Measurements from ENCODE around the gene SDR39U1. TPM values are rescaled to one million over a fixed set of nuclear protein-coding genes. Genes with fewer than 3 reads are reported as not detected.

SDR39U1 gene
- total RNA-seq, 1 experiment from 2014 or later = 61.8 TPM

DNA sequence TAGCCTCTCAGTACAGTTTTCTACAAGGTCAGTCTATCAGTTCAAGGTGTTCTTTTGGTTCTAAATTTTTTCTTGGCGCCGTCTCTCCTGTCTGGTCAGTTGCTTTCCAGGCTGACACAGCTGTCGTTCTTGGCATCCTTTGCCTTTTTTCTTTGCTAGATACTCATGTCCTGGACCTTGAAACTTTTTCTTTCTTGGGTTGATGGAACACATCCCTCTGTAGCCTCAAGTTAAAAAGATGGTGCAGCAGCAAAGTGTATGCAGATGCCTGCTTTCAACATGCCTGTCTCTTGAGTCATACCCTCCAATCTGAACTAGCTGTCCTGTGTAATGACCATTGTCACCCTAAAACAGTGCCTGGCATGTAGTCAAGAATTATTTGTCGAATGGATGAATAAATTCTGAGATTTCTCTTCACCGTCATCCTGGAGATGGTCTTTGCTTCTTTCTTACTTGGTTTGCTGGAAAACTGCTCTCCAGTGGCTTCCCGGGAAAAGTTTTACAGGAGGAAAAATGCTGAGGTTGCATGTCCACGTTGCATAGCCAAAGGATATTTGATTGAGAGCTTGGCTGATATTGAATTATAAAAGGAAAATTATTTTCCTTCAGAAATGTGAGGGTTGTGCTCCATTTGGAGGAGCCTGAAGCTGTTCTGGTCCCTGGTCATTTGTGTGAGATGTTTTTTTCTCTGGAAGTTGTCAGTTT lies 39.1 kb downstream of the SDR39U1 start:
- DNase-seq (ENCODE audit: low read depth, low spot score) = no peak

More for the DNA sequence above, 39.1 kb downstream of the SDR39U1 start:
- TF ChIP-seq YY1 (IDR thresholded peaks at IDR 0.05; ENCODE audit: extremely low read depth, insufficient replicate concordance, low read depth, low read length) (no peak), EZH2phosphoT487 (IDR thresholded peaks at IDR 0.05; ENCODE audit: borderline replicate concordance) (no peak), CTCF (IDR thresholded peaks at IDR 0.05 in 2 of 3, conservative IDR thresholded peaks at IDR 0.05 in 1 of 3; ENCODE audit: borderline replicate concordance in 1 of 3, insufficient read depth in 1 of 3, low read depth in 2 of 3, low read length in 2 of 3) (no peak)
- TF ChIP-seq, protein P1, sequence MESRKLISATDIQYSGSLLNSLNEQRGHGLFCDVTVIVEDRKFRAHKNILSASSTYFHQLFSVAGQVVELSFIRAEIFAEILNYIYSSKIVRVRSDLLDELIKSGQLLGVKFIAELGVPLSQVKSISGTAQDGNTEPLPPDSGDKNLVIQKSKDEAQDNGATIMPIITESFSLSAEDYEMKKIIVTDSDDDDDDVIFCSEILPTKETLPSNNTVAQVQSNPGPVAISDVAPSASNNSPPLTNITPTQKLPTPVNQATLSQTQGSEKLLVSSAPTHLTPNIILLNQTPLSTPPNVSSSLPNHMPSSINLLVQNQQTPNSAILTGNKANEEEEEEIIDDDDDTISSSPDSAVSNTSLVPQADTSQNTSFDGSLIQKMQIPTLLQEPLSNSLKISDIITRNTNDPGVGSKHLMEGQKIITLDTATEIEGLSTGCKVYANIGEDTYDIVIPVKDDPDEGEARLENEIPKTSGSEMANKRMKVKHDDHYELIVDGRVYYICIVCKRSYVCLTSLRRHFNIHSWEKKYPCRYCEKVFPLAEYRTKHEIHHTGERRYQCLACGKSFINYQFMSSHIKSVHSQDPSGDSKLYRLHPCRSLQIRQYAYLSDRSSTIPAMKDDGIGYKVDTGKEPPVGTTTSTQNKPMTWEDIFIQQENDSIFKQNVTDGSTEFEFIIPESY (IDR thresholded peaks at IDR 0.05; ENCODE audit: extremely low read depth, insufficient replicate concordance, low read length) = no peak
- Histone ChIP-seq H3K36me3 (ENCODE audit: control insufficient read depth in 1 of 2, insufficient read depth in 2 of 2, low read length in 2 of 2) (no peaks in the 10 kb centered on the region), H2AFZ (ENCODE audit: low read depth, low read length, poor library complexity, severe bottlenecking) (no peak overlapping the region), H3K9me2 (ENCODE audit: insufficient read depth) (no peaks in the 10 kb centered on the region), H3K27ac (ENCODE audit: low read depth, low read length) (no peak overlapping the region), H3K4me2 (ENCODE audit: low read length) (no peak overlapping the region), H3K4me1 (ENCODE audit: control insufficient read depth in 1 of 2, insufficient read depth in 2 of 2, low read length in 2 of 2) (no peaks in the 10 kb centered on the region), H3K79me2 (ENCODE audit: insufficient read depth, low read length) (no peaks in the 10 kb centered on the region), H3K9ac (ENCODE audit: low read length) (no peak overlapping the region), H4K20me1 (ENCODE audit: insufficient read depth) (no peaks in the 10 kb centered on the region), H3K4me3 (replicated peaks in 1 of 2; ENCODE audit: low read depth in 1 of 2, low read length in 2 of 2) (no peak overlapping the region), H3K27me3 (ENCODE audit: insufficient read depth, low read length) (no peaks in the 10 kb centered on the region), H3K9me3 (ENCODE audit: control insufficient read depth in 1 of 2, insufficient read depth in 1 of 2, low read depth in 1 of 2, low read length in 2 of 2) (no peaks in the 10 kb centered on the region)
- CTCF ChIA-PET = interaction anchor here (1.1 to 1.2 kb wide), 2 partner anchors 28 to 37 kb away, joined by 3 to 4 read pairs; no protein-coding TSS in a partner anchor
- no TSS peak for BruUV-seq (replicated peaks)
- intact Hi-C loops (cut with micrococcal nuclease) = no loop called here
- no peak for ATAC-seq
- POLR2A ChIA-PET = no interaction called here
- RAD21 ChIA-PET (ENCODE audit: low non-redundant PET in 1 of 2, low total read pairs in 2 of 2, uncharacterized antibody in 2 of 2, unreplicated experiment in 2 of 2) = no interaction called here
